ENCODE results near the gene MXRA7.

Gene MXRA7

DNA sequence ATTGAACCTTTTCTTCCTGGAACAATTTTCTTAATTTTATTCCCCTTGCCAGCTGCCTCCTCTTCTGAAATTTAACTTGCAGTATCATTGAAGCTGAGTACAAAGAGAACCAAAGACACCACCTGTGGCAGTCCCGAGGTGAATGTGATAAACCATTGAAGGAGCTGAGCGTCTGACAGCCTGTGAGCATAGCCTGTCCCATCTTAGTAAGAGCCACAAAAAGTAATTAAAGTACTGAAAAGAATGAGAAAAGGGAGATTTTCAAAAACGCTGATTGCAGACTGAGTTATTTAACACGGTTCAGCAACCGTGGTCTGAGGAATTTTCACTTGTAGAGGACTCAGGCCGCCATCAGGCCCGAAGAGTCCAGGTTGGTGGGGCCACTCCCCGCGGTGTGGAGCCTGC is 40.0 kb downstream of the MXRA7 start:
- Histone ChIP-seq H2AFZ (ENCODE audit: low read depth, low read length, severe bottlenecking) (peak overlapping the region; percentile 81), H3K4me3 (ENCODE audit: insufficient read depth, low read length, poor library complexity, severe bottlenecking) (no peak overlapping the region), H3K9ac (ENCODE audit: low read length) (0 out of 2 replicates have a peak overlapping the region, but pooled peaks have one; percentile 53), H3K9me3 (ENCODE audit: insufficient read depth, low read length) (no peaks in the 10 kb centered on the region), H3K27ac (ENCODE audit: low read depth, low read length) (no peak overlapping the region), H3F3A (ENCODE audit: insufficient read depth) (no peaks in the 10 kb centered on the region), H4K20me1 (ENCODE audit: low read depth, low read length) (no peaks in the 10 kb centered on the region), H3K9me2 (replicated peaks; ENCODE audit: insufficient read depth, low read length) (no peaks in the 10 kb centered on the region), H3K79me2 (ENCODE audit: insufficient read depth, low read length) (no peaks in the 10 kb centered on the region), H3K36me3 (ENCODE audit: low read length) (no peaks in the 10 kb centered on the region), H3K27me3 (ENCODE audit: low read length) (no peaks in the 10 kb centered on the region), H3K4me2 (ENCODE audit: low read depth, low read length, poor library complexity, severe bottlenecking) (no peak overlapping the region)
- no peak for TF ChIP-seq EZH2phosphoT487 (conservative IDR thresholded peaks at IDR 0.05; ENCODE audit: low read length)
- TF ChIP-seq, protein P1, sequence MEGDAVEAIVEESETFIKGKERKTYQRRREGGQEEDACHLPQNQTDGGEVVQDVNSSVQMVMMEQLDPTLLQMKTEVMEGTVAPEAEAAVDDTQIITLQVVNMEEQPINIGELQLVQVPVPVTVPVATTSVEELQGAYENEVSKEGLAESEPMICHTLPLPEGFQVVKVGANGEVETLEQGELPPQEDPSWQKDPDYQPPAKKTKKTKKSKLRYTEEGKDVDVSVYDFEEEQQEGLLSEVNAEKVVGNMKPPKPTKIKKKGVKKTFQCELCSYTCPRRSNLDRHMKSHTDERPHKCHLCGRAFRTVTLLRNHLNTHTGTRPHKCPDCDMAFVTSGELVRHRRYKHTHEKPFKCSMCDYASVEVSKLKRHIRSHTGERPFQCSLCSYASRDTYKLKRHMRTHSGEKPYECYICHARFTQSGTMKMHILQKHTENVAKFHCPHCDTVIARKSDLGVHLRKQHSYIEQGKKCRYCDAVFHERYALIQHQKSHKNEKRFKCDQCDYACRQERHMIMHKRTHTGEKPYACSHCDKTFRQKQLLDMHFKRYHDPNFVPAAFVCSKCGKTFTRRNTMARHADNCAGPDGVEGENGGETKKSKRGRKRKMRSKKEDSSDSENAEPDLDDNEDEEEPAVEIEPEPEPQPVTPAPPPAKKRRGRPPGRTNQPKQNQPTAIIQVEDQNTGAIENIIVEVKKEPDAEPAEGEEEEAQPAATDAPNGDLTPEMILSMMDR (IDR thresholded peaks at IDR 0.05; ENCODE audit: insufficient read depth, low read length, poor library complexity, severe bottlenecking): no peak

DNA sequence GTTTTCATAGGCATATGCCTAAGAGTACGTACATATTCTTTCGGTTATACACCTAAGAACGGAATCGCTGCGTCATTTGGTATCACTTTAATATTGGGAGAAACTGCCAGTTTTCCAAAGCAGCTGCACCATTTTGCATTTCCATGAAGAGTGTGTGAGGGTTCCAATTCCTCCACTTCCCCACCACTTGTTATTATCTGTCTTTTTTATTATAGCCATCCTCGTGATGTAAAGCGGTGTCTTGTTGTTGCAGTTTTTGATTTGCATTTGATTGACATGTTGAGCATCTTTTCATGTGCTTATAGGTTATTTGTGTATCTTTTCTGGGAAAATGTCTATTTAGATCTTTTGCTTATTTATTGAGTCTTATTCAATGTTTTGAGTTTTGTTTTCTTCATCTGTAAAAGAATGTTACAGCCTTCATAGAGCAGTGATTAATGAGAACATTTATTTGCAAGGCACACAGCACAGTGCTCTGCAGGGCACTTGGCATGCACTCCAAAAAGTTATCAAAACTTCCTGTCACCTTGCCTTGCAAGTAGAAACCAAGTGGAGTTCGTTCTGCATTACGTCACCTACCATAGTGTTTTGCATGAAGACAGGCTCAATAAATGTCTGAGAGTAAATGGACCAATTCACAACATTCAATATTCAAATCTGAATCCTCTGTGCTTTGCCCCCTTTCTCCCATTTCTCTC is 40.6 kb downstream of the MXRA7 start:
- Histone ChIP-seq H3K27me3 (ENCODE audit: low read length) (no peaks in the 10 kb centered on the region), H3K4me3 (ENCODE audit: insufficient read depth, low read length, poor library complexity, severe bottlenecking) (no peak overlapping the region), H2AFZ (ENCODE audit: low read depth, low read length, severe bottlenecking) (peak overlapping the region; percentile 81), H3K36me3 (ENCODE audit: low read length) (no peaks in the 10 kb centered on the region), H3K9me2 (replicated peaks; ENCODE audit: insufficient read depth, low read length) (no peaks in the 10 kb centered on the region), H3K4me2 (ENCODE audit: low read depth, low read length, poor library complexity, severe bottlenecking) (no peak overlapping the region), H3K79me2 (ENCODE audit: insufficient read depth, low read length) (no peaks in the 10 kb centered on the region), H3K27ac (ENCODE audit: low read depth, low read length) (no peak overlapping the region), H3K9me3 (ENCODE audit: insufficient read depth, low read length) (no peaks in the 10 kb centered on the region), H3F3A (ENCODE audit: insufficient read depth) (no peaks in the 10 kb centered on the region), H4K20me1 (ENCODE audit: low read depth, low read length) (no peaks in the 10 kb centered on the region), H3K9ac (ENCODE audit: low read length) (no peak overlapping the region)
- TF ChIP-seq, protein P1 (IDR thresholded peaks at IDR 0.05; ENCODE audit: insufficient read depth, low read length, poor library complexity, severe bottlenecking): no peak
- TF ChIP-seq EZH2phosphoT487 (conservative IDR thresholded peaks at IDR 0.05; ENCODE audit: low read length): no peak

DNA sequence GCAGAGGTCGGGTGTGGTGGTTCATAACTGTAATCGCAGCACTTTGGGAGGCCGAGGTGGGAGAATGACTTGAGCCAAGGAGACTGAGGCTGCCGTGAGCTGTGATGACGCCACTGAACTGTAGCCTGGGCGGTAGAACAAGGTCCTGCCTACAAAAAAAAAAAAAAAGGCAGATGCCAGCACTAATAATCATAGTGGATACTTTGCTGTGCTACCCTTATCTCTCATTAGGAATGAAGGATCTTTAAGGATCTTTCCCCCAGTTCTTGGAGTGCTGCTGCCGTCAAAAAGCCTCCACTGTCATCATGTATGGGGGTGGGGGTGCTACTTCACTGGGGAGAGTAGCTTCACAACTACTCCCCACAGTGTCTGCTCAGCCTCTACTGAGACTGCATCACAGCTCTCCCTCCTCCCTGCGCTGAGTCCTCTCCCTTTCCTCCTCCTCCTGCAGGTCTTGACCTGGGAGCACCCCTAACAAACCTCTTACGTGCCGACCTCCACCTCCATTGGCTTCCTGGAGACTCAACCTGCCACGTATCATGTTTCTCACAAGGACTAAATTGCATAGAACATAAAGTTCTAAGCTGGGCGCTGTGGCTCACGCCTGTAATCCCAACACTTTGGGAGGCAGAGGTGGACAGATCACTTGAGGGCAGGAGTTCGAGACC is 42.8 kb downstream of the MXRA7 start:
- Histone ChIP-seq H3K4me3 (ENCODE audit: insufficient read depth, low read length, poor library complexity, severe bottlenecking) (no peak overlapping the region), H3F3A (ENCODE audit: insufficient read depth) (no peaks in the 10 kb centered on the region), H3K27ac (ENCODE audit: low read depth, low read length) (no peak overlapping the region), H3K9me2 (replicated peaks; ENCODE audit: insufficient read depth, low read length) (no peaks in the 10 kb centered on the region), H4K20me1 (ENCODE audit: low read depth, low read length) (no peaks in the 10 kb centered on the region), H3K27me3 (ENCODE audit: low read length) (no peaks in the 10 kb centered on the region), H3K36me3 (ENCODE audit: low read length) (no peaks in the 10 kb centered on the region), H3K79me2 (ENCODE audit: insufficient read depth, low read length) (no peaks in the 10 kb centered on the region), H3K9ac (ENCODE audit: low read length) (no peak overlapping the region), H3K4me2 (ENCODE audit: low read depth, low read length, poor library complexity, severe bottlenecking) (no peak overlapping the region), H3K9me3 (ENCODE audit: insufficient read depth, low read length) (no peaks in the 10 kb centered on the region), H2AFZ (ENCODE audit: low read depth, low read length, severe bottlenecking) (no peak overlapping the region)
- TF ChIP-seq, protein P1 (IDR thresholded peaks at IDR 0.05; ENCODE audit: insufficient read depth, low read length, poor library complexity, severe bottlenecking): no peak
- TF ChIP-seq EZH2phosphoT487 (conservative IDR thresholded peaks at IDR 0.05; ENCODE audit: low read length): no peak
